ENCODE results near the gene MBD1. TPM values are rescaled to one million over a fixed set of nuclear protein-coding genes. Genes with fewer than 3 reads are reported as not detected.
"Not testable (repeated sequence)": the region's sequence is repeated elsewhere in the genome, so short reads cannot be mapped to it uniquely, and the experiment has no call there.

The MBD1 gene
- total and polyA plus RNA-seq, 12 donors, result 46.2 to 156 (median 73.9) TPM

- no peak overlapping the region for H3K27ac ChIP-seq
- H3K27me3 ChIP-seq, result peaks cover 3% of the 10 kb centered on the region
- H3K4me3 ChIP-seq, result no peak overlapping the region
- 65 to 81% (median 73%) methylated on average over 2 of the region's 2 CpGs for WGBS, 4 donors
- DNase-seq, result no peak
- no peaks in the 10 kb centered on the region for H3K36me3 ChIP-seq (replicated peaks in 1 of 2)
- no peaks in the 10 kb centered on the region for H3K4me1 ChIP-seq (replicated peaks in 1 of 2)
- H3K9me3 ChIP-seq (replicated peaks in 1 of 3), result no peaks in the 10 kb centered on the region
- no peak for TF ChIP-seq POLR2A (IDR thresholded peaks at IDR 0.05)
- no peak for TF ChIP-seq CTCF (IDR thresholded peaks at IDR 0.05)
- intact Hi-C loops (cut with DNase I), result no loop called here
Observed at GRCh38 chr18:50232419-50232818, 48.9 kb downstream of the MBD1 start.

GRCh38 chr18:50231621-50232020 lies 49.7 kb downstream of the MBD1 start:
- no peaks in the 10 kb centered on the region for H3K9me3 ChIP-seq (replicated peaks in 1 of 3)
- 81 to 91% (median 88%) methylated on average over 4 of the region's 4 CpGs for WGBS, 4 donors
- H3K27ac ChIP-seq, result no peak overlapping the region
- intact Hi-C loops (cut with DNase I), result no loop called here
- DNase-seq, result no peak
- no peaks in the 10 kb centered on the region for H3K4me1 ChIP-seq (replicated peaks in 1 of 2)
- H3K4me3 ChIP-seq, result no peak overlapping the region
- H3K36me3 ChIP-seq (replicated peaks in 1 of 2), result no peaks in the 10 kb centered on the region
- TF ChIP-seq POLR2A (IDR thresholded peaks at IDR 0.05), result no peak
- no peak for TF ChIP-seq CTCF (IDR thresholded peaks at IDR 0.05)
- H3K27me3 ChIP-seq, result peaks cover 3% of the 10 kb centered on the region

- intact Hi-C loops (cut with DNase I); H3K4me3 ChIP-seq; H3K4me1 ChIP-seq (replicated peaks in 1 of 2); H3K27ac ChIP-seq; H3K36me3 ChIP-seq (replicated peaks in 1 of 2); H3K27me3 ChIP-seq; DNase-seq: not testable (repeated sequence)
- WGBS, 4 donors, result 70 to 89% (median 78%) methylated on average over 4 of the region's 4 CpGs
- peaks cover 0 to 11% (median 0%) of the 10 kb centered on the region in 3 donors for H3K9me3 ChIP-seq (replicated peaks in 1 of 3)
Observed at GRCh38 chr18:50220249-50220648, 61.1 kb downstream of the MBD1 start.

Small RNA genes lying within 50 kb of the gene (small RNA-seq; reads per million reads assigned to genes)
- 0.24 to 0.25 reads per million in 2 donors for gene RNA5SP458

Other genes with a start within 250 kb of the MBD1 start
- gene MYO5B, start 86.4 kb downstream of the MBD1 start, total RNA-seq, result 1 to 10 TPM in 8 of 9 donors, under 1 TPM in 1; 0.61 to 9.3 (median 3.7) TPM
- gene MYO5B, start 86.4 kb downstream of the MBD1 start, polyA plus RNA-seq, result 1 to 10 TPM; 1.6 to 2.8 (median 1.8) TPM
- 1 to 10 TPM in 5 of 9 donors, under 1 TPM in 4; 0.53 to 4.3 (median 1.2) TPM for gene CFAP53, start 15.0 kb downstream of the MBD1 start, total RNA-seq
- gene CFAP53, start 15.0 kb downstream of the MBD1 start, polyA plus RNA-seq, result 1 to 10 TPM; 1.1 to 2.8 (median 1.9) TPM
- 100 to 1,000 TPM in 2 of 9 donors, 10 to 100 TPM in 7; 25.2 to 119 (median 62.9) TPM for gene CXXC1, start 6.2 kb upstream of the MBD1 start, total RNA-seq
- gene CXXC1, start 6.2 kb upstream of the MBD1 start, polyA plus RNA-seq, result 100 to 1,000 TPM in 2 of 3 donors, 10 to 100 TPM in 1; 35.6 to 295 (median 249) TPM
- 1 to 10 TPM in 4 of 9 donors, under 1 TPM in 5; 0.30 to 8.6 (median 0.72) TPM for gene SKA1, start 93.5 kb upstream of the MBD1 start, total RNA-seq
- under 1 TPM; 0.40 to 0.88 (median 0.40) TPM for gene SKA1, start 93.5 kb upstream of the MBD1 start, polyA plus RNA-seq

Data from adrenal gland (tissue), 12 donors.